Activated CD4-positive, alpha-beta T cell treated with anti-CD3 and anti-CD28 coated beads, Interleukin-2, amount 50 U/mL, for 4 hours (primary cell): ENCODE data around the gene CARD8.
"Not testable (repeated sequence)": the region's sequence is repeated elsewhere in the genome, so short reads cannot be mapped to it uniquely, and the experiment has no call there.

Experiments used
- DNase-seq, 2 experiments: peaks; one replicate each; pipeline ENCODE4 v3.0.0-alpha.2; 2020

CARD8 gene

GRCh38 chr19:48258992-48259391 is 3.3 kb upstream of the CARD8 start:
- not testable (repeated sequence) for DNase-seq

GRCh38 chr19:48258350-48258749 is 2.6 kb upstream of the CARD8 start:
- no peak for DNase-seq

GRCh38 chr19:48254529-48254970 is 1.2 kb downstream of the CARD8 start:
- no peak for DNase-seq

GRCh38 chr19:48253999-48254398 is 1.7 kb downstream of the CARD8 start:
- DNase-seq: no peak

GRCh38 chr19:48252609-48253008 is 3.1 kb downstream of the CARD8 start:
- DNase-seq: no peak

DNA sequence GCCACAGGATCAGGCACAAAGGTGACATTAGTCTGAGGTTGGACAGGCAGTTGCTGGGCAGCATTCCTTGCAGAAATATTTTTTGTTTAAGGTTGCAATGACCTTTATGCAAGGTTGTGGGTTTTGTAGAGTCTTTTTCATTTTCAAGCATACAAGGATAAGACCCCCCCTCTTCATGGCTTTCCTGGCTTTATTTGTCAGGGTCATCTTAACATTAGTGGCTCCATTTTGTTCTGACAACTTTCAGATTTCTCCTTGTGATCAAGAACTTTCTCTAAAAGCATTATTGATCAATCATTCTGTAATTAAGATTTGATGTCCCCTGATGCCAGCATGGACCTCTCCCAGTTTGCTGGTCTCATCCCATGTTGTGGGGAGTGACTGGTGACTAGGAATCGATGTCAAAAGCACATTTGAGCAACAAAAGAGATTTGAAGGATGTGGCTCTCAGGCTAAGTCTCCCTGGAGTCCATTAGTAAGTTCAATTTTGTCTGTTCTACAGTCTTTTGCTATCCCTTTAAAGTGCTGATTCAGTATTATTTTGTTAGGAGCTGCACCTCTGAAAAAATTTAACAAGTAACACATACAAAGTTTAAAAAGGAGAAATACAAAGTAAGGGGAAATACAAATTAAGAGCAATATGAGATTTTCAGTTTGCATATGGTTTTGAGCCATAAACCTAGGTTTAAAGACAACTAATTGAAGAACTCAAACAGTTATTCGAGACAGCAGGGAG is 5.3 kb downstream of the CARD8 start:
- DNase-seq: no peak

DNA sequence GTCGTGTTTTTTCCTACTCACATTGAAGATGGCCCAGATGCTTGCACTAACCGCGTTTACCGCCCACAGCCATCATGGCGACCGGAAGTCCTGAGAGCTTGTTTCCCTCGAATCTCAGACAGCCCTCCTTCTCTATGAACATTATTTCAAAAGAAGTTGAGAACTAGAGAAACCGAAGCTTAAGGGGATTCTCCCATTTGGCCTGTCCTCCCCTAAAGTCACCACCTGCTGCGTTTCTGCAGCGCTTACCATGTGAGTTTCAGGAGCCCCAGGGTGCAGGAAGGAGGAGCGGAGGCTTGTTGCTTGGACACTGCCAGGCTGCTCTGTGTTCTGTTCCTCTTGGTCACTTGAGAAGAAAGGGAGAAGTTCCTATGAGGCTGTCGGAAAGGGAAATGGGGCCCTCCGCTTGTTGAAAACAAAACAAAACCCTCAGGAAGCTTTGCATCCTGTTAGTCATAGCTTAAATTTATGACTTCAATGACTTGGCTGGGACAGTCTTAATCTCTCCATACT is 6.2 kb downstream of the CARD8 start:
- peak; percentile 70 to 74 for DNase-seq

DNA sequence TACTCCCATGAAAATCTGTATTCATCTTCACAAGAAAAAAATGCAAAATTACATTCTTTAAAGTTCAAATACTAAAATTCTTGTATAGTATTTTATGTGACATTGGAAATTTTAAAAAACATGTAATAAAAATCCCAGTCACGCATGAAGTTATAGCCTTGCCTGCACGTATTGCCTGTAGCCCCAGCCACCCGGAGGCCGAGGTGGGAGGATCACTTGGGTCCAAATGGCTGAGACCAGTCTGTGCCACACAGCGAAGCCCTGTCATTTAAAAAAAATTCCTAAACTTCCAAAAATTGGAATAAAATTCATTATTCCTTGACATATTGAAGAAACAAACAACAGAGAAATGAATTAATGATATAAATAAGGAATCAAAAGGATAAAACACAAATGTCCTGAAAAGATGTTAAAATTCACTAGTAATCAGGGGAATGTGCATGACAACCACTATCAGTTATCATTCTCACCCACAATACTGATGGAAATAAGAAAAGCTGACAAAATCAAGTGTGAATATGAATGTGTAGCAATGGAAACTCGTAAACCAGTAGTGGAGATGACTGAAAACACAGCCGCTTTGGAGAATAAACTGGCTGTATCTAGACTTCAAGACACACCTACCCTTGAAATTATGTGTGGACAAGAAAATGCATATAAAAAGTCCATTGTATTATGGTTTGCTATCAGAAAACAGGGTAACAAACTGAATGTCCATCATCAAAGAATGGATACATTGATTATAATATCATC is 7.5 kb downstream of the CARD8 start:
- DNase-seq: no peak

DNA sequence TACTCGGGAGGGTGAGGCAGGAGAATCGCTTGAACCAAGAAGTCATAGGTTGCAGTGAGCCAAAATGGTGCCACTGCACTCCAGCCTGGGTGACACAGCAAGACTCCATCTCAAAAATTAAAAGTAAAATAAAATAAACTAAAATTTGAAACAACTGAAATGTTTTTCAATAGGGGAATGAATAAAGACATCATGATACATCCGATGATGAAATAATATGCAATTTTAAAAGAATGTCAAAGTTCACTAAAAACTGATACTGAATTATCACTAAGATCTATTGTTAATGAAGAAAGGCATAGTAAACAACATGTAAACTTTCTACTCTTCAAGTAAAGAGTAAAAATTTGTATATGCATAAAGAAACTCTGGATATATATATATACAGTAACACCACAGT is 8.5 kb downstream of the CARD8 start:
- DNase-seq: no peak

GRCh38 chr19:48246101-48246500 is 9.6 kb downstream of the CARD8 start:
- DNase-seq: no peak

- DNase-seq: peak; percentile 22 to 23
Observed at GRCh38 chr19:48244281-48244680, 11.4 kb downstream of the CARD8 start.

- not testable (repeated sequence) for DNase-seq
Observed at GRCh38 chr19:48241771-48242170, 13.9 kb downstream of the CARD8 start.

- DNase-seq: no peak
Observed at GRCh38 chr19:48239582-48240141, 16.1 kb downstream of the CARD8 start.

GRCh38 chr19:48239120-48239519 is 16.6 kb downstream of the CARD8 start:
- no peak for DNase-seq

- DNase-seq: no peak
Observed at GRCh38 chr19:48237057-48237456, 18.7 kb downstream of the CARD8 start.

DNA sequence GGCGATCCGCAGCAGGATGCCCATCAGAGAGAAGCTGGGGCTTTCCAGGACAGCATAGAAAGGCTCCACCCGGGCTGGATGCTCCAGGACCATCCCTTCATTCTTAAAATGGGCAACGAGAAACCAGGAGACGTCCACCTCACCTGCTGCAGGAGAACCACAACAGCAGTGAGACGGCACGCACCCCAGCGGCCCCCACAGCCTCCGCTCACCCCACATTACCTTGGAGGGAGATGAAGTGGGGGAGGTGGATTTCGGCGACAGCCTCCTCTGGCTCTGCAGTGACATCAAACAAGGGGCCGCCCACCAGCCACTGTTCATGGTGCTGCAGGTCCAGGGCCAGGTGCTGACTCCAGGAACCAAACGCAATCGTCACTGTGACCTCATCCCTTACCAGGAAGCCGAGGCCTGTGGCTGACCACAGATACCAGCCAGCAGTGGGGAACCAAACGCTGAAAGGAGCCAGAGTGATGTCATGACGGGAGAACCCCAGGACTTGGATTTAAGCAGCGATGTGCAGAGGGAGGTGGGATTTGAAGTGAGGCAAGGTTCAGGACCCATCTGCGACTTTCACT is 25.1 kb downstream of the CARD8 start:
- DNase-seq: no peak

GRCh38 chr19:48221628-48222027 is 34.1 kb downstream of the CARD8 start:
- DNase-seq: no peak

GRCh38 chr19:48220784-48221183 is 34.9 kb downstream of the CARD8 start:
- DNase-seq: not testable (repeated sequence)

DNA sequence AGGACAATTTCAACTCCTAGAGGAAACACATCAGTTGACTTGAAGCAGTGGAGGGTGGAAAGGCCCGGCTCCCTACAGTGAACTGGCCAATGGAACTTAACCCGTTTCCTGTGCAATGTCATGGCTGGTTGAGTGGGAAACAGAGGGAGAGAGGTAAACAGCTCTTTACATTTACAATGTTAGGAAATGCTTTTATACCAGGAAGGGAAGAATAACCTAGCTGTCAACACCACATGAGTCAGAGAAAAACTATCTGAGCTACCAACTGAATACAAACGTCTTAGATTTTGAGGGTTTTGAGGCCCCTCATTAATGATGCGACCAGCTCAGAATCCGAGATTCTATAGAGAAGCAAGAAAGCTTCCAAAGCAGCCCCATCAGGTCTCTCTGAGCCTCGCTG is 36.7 kb downstream of the CARD8 start:
- no peak for DNase-seq

DNA sequence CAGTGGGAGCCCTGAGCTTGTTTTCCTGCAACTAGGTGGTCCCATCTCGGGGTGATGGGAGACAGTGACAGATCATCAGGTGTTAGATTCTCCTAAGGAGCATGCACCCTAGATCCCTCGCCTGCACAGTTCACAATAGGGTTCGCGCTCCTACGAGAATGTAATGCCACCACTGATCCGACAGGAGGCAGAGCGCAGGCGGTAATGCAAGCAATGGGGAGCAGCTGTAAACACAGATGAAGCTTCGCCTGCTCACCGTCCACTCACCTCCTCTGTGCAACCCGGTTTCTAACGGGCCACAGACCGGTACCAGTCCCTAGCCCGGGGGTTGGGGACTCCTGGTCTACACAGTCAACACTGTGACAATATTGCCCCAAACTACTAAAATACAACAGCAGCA is 38.8 kb downstream of the CARD8 start:
- no peak for DNase-seq

- DNase-seq: no peak
Observed at GRCh38 chr19:48213959-48214358, 41.8 kb downstream of the CARD8 start.

DNA sequence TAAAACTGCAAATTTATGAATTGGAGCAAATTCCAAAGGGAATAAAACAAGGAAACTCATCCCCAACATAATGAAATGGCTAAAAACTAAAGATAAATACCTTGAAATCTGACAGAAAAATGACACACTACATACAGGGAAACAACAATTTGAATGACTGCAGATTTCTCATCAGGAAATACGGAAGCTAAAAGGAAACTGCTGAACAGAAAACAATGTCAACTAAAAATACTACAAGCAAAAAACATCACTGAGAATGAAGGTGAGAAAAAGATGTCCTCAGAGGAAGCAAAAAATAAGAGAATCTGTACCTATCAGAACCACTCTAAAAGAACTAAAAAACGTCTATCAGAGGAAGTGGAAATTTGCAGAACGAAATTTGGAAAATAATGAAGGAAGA is 45.7 kb downstream of the CARD8 start:
- DNase-seq: no peak

DNA sequence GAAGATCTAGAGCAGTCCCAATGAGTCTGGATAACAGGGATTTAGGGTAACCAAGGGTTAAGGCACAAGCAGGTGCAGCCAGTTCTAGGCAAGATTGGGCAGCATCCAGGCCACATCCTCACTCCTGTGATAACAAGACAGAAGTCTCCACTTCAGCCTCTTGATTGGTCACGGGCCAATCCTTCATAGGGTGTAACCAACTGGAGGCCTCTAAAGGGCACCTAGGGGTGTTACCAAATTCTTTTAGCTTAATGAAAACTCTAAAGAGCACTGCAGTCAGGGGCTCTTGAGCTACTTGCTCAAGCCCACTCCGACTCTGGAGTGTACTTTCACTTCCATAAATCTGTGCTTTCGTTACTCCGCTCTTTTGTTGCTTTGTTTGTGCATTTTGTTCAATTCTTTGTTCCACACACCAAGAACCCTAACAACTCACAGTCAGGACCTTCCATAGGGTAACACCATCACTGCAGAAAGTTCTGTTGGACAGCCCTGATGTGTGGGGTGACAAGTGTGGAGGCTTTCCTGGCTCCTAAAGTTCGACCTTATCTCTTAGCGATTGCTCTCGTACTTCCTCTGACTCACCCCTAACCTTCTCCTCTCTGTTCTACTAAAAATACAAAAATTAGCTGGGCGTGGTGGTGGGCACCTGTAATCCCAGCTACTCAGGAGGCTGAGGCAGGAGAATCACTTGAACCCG is 49.2 kb downstream of the CARD8 start:
- no peak for DNase-seq
